Measurements from ENCODE around the gene MYO1B. TPM values are rescaled to one million over a fixed set of nuclear protein-coding genes. Genes with fewer than 3 reads are reported as not detected.

Gene MYO1B
- total RNA-seq, 2 donors from 2014 or later = 18.6 to 26.3 TPM

DNA sequence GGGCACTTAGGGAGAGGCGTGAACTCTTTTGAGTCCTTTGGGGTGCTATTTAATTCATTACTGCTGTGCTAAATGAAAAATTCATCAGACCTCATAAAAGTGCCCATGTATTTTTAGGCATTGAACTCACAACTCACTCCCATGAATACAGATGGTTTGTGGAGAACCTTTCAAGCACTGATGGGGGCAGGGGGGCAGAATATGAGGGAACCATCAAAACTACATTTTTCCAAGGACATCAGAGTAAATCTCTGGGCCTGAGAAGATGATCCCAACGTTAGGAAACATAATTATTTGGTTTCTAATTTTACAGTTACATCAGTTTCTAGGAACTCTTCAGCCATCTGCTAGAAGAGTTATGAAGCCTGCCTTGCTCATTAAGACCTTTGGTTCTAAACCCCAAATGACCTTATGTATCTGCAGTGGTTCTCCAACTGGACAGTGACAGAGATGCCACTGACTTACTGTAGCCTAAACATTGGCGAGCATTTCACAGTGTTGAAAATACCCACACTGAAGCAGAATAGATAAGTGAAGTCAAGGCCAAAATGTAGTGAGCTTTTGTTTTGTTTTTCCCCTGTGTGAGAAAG lies 90.8 kb downstream of the MYO1B start:
- intact Hi-C loops (cut with DNase I) = no loop called here
- no peak for DNase-seq
- no peak for ATAC-seq

DNA sequence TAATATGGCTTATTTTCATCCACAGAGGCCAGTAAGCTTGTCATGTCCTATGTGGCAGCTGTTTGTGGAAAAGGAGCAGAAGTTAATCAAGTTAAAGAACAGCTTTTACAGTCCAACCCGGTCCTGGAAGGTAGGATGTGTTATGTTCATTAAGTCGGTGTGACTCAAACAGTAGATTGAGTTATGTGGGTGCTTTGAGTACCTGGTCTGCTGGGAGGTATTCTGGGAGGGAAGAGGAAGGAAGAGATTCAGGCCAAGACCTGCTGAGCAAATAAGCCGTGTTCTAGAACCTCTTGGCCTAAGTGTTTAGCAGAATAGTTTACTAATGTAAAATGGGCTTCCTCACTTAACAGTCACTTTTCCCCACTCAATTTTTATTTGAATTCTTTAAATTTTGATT lies 96.2 kb downstream of the MYO1B start:
- intact Hi-C loops (cut with DNase I) = no loop called here
- DNase-seq (no peak), ATAC-seq (no peak)

DNA sequence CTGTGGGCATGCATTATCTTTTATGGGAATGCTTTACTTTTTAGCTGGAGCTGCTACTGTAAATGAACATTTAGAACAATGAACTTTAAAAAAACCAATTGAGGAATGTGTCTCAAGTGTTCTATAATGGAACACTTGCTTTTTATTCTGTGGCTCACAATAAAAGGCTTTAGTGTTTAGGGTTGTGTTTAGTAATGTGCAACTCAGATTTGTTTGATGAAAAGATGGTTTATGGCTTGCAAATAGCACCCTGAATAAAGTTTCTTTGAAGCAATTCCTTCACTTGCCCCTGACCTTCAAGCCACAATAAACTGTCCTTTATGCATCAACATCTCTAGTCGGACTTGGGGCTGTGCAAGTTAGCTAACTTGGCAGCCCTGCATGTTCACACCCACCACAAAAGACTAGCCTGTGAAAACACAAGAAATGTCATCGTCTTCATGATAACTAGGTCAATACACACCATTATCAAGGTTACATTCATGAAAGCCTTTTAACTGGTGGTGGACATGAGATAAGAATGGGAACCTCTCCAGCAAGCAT lies 98.7 kb downstream of the MYO1B start:
- ATAC-seq (no peak), DNase-seq (no peak)
- intact Hi-C loops (cut with DNase I) = no loop called here

DNA sequence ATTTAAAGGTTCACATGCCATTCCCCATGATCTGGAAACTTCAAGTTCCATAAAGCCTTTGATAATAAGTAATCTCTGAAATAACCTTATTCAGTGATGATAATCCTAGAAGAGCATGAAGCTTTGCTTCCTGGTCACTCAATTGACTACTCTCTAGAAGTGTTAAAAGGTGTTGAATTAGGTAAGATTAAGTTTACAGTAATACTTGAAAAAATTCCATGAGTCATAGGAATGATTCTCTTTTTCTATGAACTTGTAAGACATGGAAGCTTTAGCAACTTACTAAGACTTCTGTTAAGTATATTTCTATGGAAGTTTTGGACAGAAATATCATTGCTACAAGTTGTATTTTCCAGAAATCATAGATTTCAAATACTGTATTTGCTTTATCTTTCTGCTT lies 100.6 kb downstream of the MYO1B start:
- peak in 1 of 2 donors; percentile 63 for ATAC-seq
- no peak for DNase-seq
- intact Hi-C loops (cut with DNase I) = no loop called here

DNA sequence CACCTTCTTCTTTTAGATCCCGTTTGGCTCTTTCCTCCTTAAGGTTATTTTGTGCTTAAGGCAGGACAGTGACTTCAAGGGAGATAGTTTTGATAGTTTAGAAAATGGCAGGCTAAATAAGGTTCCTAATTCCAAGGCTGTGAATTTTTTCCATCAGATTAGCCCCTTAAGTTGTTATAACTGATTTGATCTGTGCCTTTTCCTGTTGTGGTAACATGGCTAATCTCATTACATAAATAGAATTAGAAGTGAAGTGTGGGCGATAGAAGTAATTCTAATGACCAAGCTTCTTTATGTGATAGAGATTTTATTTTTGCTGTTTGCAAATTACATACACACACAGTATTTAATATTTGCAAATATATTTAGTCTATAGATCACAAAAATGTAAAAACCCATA lies 102.0 kb downstream of the MYO1B start:
- DNase-seq = no peak
- intact Hi-C loops (cut with DNase I) = no loop called here
- no peak for ATAC-seq

DNA sequence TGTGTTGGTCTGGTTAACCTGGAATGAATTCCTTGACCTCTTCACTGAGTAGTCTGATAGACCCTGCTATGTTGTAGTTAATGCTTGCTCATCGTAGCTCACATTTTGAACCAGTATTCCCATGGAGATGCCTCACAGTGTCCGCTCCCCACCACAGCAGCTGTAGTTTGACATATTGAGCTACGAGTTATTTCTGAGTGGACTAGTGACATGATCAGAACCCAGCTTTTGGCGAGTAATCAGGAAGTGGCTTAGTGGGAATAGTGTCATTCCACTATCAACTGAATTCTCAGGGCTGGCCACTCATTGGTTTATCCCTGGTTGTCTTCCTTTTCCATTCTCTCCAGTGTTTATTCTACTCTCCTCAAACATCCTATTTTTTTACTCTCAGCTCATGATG lies 102.7 kb downstream of the MYO1B start:
- DNase-seq (no peak), ATAC-seq (no peak)
- intact Hi-C loops (cut with DNase I) = no loop called here

DNA sequence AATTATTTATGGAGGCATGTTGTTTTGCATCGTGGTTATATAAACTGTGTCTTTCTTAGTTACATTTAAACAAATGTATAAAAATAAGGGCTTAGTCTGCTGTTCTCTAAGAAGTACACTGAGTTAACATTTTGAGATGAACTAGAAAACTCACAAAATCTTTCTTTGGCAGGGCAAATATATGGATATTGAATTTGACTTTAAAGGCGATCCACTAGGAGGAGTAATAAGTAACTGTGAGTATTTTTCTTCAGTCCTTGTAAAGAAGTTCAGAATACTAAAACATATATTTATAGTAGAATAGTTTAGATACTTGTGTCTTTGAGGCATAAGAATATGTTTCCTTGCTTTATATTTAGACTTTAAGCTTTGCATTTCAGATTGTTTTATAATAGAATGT lies 104.8 kb downstream of the MYO1B start:
- intact Hi-C loops (cut with DNase I) = no loop called here
- DNase-seq (no peak), ATAC-seq (no peak)

DNA sequence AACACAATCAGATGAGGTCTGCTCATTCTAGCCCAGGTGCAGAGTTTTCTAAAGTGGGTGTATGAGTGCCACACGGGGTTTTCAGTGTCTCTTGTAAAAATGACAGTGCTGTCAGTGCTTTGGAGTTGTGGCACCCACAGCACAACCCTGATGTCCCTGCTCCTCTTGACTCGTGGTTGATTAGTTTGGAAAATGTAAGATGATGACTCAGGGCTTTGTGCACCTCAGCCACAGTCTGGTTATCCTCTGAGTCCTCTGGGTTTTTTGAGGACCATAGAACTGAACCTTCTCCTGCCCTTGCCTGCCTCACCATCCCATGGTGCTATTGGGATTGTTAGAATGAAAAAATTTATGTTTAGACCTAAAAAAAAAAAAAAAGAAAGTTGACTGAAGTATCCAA lies 105.6 kb downstream of the MYO1B start:
- ATAC-seq (no peak), DNase-seq (no peak)
- intact Hi-C loops (cut with DNase I) = no loop called here

DNA sequence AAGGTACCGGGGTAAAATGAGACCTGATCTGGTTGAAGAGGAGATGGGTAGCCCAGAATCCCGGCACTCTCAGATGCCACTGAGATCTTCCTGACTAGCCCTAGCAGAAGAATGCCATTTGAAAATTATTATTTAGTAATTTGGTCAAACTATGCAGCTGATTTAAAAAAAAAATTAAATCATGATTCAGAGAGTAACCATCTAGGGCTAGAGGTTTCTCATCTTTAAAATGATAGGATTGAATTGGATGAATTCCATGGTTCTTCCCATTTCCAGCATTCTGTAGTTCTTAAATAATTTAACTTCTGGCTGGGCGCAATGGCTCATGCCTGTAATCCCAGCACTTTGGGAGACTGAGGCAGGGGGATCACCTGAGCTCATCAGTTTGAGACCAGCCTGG lies 106.1 kb downstream of the MYO1B start:
- ATAC-seq = no peak
- DNase-seq = no peak
- intact Hi-C loops (cut with DNase I) = no loop called here

DNA sequence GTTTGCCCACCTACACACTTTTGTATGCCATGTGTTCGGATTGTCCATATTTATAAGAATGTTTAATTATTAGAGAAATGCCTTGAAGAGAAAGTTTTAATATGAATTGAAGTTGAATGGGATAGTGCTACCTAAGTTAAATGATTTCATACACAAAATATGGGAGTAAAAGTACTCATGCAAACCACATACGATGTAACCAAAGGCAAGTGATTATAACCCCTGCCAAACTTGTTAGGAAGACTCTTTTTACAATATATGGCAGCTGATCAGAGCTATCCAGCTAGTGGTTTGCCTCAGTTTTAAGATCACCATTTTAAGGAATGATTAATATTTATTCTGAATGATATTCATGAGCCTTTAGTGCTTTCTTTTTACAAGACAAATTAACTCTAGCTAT lies 106.7 kb downstream of the MYO1B start:
- no peak for ATAC-seq
- intact Hi-C loops (cut with DNase I) = no loop called here
- DNase-seq = no peak

DNA sequence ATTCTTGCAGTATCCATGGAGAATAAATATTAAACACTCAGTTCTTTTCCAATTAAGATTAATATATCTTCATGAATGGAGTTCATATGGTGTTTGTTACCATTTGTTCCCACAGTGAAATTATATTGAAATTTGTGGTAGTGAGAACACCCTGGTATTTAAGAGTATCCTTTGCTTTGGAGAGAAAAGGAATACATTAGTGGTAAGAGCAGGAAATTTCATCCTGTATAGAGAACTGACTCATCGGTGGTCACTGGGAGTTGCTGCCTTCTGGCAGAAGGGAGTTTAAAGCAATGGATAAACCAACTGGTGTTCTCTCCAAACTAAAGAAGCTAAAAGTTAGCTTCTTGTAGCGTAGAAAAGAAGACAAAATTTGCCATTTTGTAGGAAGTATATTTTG lies 107.3 kb downstream of the MYO1B start:
- ATAC-seq (peak in 1 of 2 donors; percentile 56), DNase-seq (no peak)
- intact Hi-C loops (cut with DNase I) = no loop called here

DNA sequence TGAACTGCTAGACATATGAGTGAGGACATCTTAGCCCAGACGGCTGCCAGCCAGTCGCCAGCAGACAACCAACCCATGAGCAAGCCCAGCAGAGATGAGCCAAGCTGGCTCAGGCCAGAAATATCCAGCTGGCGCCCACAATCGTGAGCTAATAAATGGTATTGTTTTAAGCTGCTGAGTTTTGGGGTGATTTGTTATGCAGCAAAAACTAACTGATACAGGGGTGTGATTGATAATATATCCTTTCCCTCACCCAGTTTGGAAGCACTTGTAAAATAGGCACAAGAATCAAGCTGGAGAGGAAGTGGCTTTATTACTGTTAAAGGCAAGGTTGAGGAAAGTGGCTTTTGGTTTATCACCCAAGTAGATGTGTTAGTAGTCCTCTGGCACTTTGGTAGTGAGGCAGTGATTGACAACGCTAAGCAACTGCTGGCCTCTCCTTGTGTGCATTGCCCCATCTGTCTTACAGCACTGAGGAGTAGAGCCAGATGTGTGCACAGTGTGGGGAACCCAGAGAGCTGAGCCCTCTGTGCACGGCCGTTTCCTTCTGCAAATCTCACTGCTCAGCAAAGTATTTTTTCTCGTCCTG lies 110.1 kb downstream of the MYO1B start:
- no peak for DNase-seq
- ATAC-seq = no peak
- intact Hi-C loops (cut with DNase I) = no loop called here

DNA sequence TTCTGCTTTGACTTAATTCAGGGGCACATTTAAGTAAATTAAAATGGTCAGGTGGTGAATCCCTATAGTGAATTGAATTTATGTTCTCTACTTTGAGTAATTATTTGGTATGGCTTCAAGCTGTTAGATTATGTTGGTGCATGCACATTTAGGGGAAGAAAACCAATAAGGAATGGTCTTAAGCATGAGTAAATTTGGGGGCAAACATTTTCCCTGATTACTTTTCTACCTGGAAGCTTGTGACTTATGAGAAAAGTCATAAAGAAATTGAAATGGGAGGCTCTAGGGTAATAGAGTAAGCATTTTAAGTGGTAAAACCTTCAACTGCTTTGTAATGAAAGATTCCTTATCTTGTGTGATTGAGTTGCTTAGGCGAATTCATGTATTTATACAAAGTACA lies 112.5 kb downstream of the MYO1B start:
- intact Hi-C loops (cut with DNase I) = no loop called here
- ATAC-seq (no peak), DNase-seq (no peak)

DNA sequence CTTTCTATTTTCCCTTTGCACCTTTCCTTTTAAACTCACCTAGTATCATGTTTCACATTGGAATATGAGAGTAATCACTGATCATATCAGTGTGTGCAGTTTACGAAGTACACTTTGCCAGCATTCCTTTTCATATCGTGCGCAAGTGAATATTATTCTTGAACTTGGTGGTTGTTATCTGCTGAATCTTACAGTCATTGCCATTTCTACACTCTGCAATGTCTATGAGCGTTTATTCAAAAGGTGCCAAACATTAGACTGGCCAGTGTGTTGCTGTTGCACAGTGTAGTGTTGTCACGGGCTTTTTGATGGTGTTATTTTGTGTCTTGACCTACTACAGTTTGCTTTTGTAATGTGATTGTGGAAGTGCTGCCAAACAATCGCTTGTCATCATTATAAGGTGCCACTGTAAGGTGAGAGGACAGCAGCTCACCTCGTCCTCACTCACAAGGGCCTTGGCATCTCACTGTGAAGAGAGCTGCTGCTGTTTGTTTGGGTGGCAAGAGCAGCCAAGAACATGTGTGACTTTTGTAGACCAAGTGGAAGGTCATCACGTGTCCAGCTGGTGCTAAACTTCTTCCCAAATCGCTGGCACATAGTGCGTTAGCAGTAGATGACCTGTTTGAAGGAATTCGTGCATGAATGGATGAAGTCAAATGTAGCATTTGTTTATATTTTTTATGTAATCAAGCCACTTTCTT lies 113.3 kb downstream of the MYO1B start:
- peak; percentile 82 to 91 for ATAC-seq
- intact Hi-C loops (cut with DNase I) = no loop called here

DNA sequence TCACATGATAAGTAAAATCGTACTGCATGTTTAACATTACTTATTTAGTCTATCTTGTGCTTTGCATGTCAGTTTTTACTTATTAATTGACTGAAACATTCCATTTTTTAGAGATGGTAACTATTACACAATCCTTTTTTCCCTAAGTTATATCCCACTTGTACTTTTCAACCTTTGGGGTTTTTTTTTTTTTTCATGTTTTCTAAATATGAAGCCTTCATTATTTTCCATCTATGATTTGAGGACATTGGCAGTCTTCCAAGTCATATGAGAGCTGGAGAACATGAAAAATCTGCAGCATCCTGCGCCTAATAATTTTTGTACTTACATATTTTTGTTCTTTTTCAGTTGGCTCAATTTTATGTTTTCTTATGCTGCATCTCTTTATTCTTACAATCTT lies 113.9 kb downstream of the MYO1B start:
- intact Hi-C loops (cut with DNase I) = no loop called here
- ATAC-seq (no peak), DNase-seq (no peak)

More for the DNA sequence above, 113.3 kb downstream of the MYO1B start:
- DNase-seq = peak; percentile 43

DNA sequence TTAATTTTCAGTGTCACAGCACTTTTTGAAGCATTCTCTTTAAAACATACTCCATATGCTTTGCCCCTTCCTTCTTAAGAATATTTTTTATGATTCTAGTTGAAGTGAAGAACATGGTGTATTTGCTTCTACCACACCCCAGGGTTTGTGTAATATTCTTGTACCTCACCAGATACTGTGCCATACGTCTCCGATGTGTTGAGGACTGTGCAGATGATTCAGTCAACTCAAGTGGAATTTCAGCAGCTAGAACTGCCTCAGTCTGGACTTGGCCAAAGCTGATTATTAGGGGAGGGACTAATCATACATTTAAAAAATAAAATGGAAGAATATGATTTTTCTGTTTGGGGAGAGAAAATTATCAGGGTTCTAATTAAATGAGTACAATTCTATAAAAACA lies 115.7 kb downstream of the MYO1B start:
- ATAC-seq (no peak), DNase-seq (no peak)
- intact Hi-C loops (cut with DNase I) = no loop called here

DNA sequence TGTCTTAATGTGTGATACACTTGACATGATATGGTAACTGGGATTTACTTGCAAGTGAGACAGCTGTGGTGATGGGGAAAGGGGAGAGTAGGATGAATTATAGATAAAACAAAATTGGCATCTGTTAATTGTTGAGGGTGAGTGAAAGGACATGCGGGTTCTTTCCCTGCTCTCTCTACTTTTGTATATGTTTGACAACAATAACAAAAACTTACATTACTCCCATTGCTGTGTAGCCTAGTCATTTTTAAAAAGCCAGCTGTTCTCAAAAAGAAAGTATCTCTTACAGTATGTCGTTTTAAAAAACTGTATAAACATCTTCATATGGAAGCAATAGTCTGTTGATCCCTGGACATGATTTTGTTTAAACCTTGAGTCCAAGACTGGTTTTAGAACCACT lies 117.6 kb downstream of the MYO1B start:
- intact Hi-C loops (cut with DNase I) = no loop called here
- no peak for DNase-seq
- no peak for ATAC-seq

DNA sequence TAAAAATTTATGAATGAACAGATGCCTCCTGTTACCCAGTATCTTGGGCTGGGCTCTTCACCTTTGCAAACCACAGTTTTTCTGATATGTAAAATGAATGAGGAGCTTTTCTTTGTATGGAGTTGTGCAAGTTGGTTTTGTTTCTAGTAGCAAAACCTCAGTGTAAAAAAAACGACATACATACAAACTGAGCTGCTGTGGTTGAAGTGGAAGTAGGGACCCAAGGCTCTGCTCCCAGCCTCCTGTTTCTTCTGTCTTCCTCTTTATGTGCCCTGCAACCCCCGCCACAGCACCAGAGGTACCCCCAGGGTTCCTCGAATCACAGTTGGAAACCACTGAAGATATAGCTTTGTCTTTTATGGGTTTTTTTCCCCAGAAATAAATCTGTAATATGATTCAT lies 118.1 kb downstream of the MYO1B start:
- ATAC-seq = no peak
- no peak for DNase-seq
- intact Hi-C loops (cut with DNase I) = no loop called here

DNA sequence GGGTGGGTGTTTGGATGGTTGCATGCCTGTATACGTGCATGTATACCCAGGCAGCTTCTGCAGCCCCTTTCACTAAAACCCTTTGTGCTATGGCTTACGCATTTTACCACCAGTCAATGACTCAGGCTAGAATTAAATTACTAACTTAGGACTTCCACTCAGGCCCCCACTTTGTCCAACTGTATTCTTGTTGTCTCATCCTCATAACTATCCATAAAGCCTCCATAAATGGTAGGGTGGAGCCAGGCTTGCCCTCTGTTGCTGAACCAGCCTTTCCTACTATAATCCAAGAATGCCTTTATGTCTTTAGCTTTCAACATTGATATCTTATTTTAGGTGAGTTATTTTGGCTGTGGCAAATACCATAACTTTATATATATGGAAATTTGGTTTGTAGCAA lies 119.9 kb downstream of the MYO1B start:
- no peak for ATAC-seq
- intact Hi-C loops (cut with DNase I) = no loop called here
- no peak for DNase-seq

DNA sequence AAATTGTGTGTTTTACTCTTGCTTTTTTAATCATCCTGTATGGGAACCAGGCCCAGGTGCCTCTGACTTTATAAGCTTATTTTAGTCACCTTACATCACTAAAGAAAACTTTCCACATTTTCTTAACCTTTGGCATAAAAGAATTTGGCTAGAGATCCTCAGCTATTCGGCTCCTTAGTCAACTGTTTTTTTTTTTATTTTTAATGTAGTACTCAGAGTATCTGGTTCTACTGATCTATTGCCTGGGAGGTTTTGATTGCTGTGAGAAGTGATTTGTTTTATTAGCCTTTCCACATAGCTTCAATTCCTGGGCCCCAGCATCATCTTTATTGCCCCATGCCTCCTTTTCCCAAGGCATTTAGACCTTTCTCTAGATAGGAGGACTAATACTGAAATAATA lies 121.0 kb downstream of the MYO1B start:
- no peak for DNase-seq
- peak; percentile 30 to 59 for ATAC-seq
- intact Hi-C loops (cut with DNase I) = no loop called here

DNA sequence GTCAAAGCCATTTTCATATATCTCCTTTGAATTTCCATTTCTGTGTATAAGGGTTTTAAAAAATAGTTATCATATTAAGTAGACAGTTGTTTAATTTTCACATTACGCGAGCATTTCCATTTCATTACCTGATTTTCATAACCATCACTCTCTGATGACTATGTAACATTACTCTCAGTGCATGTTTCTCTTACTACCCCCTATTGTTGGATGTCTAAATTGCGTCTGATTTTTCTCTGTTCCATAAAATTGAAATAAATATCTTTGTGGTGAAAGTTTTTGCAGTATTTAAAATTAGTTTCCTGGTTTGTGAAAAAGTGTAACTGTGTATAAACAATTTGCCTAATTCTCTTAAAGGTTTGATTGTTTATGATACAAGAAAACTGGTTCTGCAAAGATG lies 123.8 kb downstream of the MYO1B start:
- intact Hi-C loops (cut with DNase I) = no loop called here
- no peak for ATAC-seq
- no peak for DNase-seq
